GM18867 (cell line): Measurements from ENCODE around the gene COPZ1.
"Not testable (repeated sequence)": the region's sequence is repeated elsewhere in the genome, so short reads cannot be mapped to it uniquely, and the experiment has no call there.

ENCODE experiments used
- ATAC-seq: cut with Tn5 transposase; IDR thresholded peaks from one replicate; pipeline ENCODE4 v1.9.1; 2021; ENCODE audit warnings: mild to moderate bottlenecking, moderate library complexity; ENCODE audit not compliant: unreplicated experiment

Gene COPZ1

DNA sequence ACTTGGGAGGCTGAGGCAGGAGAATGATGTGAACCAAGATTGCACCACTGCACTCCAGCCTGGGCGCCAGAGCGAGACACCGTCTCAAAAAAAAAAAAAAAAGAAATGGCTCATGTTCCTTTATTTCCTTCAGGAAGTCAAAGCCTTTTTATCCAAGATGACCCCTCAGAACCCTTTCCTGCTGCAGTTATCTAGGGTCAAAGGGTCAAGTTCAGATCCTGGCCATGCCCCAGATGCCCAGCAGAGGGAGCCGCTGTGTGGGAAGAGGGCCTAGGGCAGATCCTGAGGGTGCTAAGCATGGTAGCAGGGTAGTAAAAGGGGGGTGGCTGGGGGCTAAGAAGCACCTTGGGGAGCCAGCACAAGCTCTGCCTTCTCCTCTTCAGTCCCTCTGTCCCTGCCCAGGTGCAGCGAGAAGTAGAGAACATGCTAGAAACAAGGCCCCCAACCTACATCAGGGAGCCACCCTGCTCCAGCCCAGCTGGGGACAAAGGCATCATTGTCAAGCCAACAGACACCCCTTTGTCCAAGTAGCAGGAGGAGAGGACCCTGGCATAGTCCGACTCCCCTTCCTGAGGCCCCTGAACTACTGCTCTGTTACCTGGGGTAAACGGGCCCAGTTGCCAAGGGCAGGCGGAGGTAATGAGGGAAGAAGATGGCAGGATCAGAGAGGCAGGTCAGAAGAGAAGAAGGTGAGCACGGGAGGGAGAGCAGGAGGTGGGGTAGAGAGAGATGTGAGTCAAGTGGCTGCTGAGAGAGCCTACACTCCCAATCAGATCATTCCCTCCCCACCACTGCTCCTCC lies 30.6 kb upstream of the COPZ1 start:
- peak; percentile 67 for ATAC-seq

GRCh38 chr12:54294953-54295566 lies 29.9 kb upstream of the COPZ1 start:
- no peak for ATAC-seq

- no peak for ATAC-seq
These were observed 28.4 kb upstream of the COPZ1 start for GRCh38 chr12:54296393-54297099.

DNA sequence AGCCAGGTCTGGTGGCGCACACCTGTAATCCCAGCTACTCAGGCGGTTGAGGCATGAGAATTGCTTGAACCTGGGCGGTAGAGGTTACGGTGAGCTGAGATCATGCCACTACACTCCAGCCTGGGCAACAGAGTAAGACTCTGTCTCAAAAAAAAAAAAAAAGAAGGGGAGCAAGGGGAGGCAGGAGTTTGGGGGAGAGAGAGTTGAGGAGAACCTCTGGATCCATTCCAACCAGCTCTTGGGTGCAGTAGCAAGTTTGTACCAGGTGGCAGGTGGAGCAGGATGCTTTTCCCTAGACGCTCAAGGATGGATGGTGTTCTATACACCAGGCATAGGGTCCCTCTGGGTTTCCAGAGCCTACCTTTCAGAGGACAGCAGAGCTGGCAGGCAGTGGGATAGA lies 26.0 kb upstream of the COPZ1 start:
- ATAC-seq: no peak

- ATAC-seq: no peak
These were observed 25.3 kb upstream of the COPZ1 start for GRCh38 chr12:54299515-54300224.

GRCh38 chr12:54300225-54300731 lies 24.7 kb upstream of the COPZ1 start:
- no peak for ATAC-seq

DNA sequence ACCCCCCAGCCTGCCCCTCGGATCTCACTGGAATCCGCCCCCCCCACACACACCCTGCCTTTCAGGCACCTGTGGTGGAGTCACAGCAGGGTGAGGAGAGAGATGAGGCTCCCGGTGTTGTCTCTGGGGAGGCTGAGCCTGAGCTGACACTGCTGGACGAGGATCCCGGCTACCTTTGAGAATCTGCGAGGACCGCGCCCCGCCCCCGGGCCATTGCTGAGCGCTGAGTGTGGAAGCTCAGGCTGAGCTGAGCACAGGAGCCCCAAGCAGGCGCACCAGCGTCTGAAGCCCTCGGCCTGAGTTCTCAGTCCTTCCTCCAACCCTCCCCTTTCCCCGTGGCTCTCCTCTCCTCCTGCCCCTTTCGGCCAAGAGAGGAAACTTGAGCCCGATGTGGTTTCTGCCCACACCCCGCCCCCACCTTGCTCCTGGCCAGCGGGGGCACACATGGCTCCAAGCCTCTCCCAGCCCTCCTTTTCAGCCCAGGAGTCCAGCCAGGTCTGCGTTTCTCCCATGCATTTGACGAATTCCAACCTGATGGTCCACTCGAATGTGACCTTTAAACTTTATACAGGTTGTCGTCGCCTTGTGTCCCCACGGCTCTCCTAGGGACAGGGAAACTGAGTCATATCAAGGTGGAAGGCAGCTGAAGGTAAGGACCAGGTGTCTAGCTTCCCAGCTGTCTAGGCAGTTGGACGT lies 24.1 kb upstream of the COPZ1 start, which contains the start of gene NFE2:
Gene NFE2 (minus strand): TSS at position 284 of the 696 bp plus-strand sequence. CDS start 5,767 bp downstream, outside the sequence.
- no peak for ATAC-seq

GRCh38 chr12:54301428-54302048 lies 23.4 kb upstream of the COPZ1 start:
- ATAC-seq: no peak

GRCh38 chr12:54303640-54304039 lies 21.3 kb upstream of the COPZ1 start:
- no peak for ATAC-seq

GRCh38 chr12:54304187-54304810 lies 20.6 kb upstream of the COPZ1 start:
- ATAC-seq: no peak

DNA sequence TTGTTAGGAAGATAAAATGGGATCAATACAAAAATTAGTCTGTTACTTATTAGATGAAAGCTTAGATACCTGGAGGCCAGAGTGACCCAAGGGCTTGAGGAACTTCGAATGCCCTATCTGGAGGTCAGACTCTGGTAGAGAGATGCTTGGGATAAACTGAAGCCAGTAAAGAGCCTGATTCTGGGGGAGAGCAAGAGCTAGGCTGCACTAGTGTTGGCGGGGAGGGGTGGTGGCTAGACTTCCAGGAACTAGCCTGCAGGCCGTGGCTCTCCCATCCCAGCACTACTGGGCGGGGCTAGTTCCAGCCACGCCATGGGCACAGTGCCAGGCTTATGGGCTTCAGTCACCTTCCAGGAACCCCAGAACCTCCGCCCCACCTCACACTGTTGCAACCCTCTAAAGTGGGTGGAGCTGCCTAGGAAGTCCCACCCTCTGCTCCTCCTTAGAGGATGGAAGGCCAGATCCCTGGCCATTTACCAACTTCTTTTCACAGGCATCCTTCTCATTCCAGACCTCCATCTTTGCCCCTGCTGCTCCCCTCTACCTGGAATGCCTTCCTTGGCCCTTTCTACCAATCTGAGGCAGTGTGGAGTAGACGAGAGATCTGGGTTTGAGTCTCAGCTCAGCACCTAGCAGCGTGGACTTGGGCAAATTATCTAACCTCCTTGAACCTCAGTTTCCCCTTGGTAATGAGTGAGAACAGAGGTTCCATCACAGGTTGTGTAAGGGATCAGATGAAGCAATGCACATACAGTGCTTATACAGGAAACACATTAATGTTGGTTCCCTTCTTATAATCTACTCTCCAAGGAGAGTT lies 17.8 kb upstream of the COPZ1 start:
- ATAC-seq: no peak

DNA sequence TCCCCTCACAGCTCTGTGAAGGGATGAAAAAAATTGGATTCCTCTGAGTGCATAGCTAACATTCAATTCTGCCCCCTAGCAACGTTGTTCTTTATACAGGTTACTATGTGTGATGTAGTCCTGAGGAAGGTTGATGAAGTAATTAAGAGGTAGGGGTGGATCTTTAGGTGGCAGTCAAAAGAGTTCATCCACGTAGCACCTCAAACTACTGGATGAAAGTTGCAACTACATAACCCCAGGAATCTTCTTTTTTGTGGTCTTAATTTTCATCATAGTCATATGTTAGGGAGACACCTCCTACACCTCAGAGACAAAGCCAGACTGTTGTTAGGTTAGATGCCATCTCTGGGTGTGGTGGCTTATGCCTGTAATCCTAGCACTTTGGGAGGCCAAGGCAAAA lies 13.9 kb upstream of the COPZ1 start:
- no peak for ATAC-seq

DNA sequence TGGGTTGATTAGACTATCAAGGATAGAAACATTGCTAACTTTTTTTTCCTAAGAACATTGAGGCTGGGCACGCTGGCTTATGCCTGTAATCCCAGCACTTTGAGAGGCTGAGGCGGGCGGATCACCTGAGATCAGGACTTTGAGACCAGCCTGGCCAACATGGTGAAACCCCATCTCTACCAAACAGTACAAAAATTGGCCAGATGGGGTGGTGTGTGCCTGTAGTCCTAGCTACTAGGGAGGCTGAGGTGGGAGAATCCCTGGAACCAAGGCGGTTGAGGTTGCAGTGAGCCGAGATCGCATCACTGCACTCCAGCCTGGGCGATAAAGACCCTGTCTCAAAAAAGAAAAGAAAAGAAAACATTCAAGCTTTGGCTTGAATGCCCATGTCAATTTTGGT lies 12.6 kb upstream of the COPZ1 start:
- ATAC-seq: not testable (repeated sequence)

GRCh38 chr12:54321363-54321762 lies 3.6 kb upstream of the COPZ1 start:
- ATAC-seq: no peak

GRCh38 chr12:54325442-54326109 lies 645 bp downstream of the COPZ1 start:
- ATAC-seq: not testable (repeated sequence)

DNA sequence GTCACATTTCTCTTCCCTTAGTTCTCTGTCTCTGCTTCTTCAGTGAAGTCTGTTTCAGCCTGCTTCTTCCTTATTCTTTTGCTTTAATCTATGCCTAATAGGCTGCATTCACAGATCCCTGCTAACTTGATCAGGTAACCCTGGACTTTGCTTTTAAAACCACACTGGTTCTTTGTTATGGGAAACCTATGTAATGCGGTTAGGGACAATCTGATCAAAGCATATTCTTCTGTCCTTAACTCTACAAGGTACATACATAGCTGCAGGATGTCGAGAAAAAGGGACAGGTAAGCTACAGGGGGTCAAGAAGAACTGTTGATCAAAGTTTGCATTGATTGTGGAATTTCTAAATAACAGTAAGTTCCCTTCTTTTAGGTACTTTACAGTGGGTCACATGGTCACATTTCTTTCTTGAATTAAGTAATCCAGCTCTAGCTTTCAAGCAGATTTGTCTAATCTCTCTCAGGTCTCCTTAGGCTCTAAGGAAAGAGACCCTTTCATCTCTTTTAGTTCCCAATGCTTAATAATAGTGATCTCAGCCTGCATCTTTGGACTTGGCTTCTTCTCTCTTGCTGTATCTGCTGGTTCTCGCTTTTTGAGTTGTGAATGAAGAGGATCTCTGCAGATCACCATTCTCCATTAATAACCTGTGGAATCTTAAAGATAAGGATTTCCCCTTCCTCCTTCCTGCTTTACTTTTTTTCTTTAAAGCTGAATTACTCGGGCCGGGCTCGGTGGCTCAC lies 3.8 kb downstream of the COPZ1 start:
- ATAC-seq: no peak

GRCh38 chr12:54329759-54330158 lies 4.8 kb downstream of the COPZ1 start:
- ATAC-seq: no peak
